WTC11 (cell line): Measurements from ENCODE around the gene CELSR3. TPM values are rescaled to one million over a fixed set of nuclear protein-coding genes. Genes with fewer than 3 reads are reported as not detected.
A peak's percentile ranks its signal among the peaks of the same experiment; 100 is the strongest.

ENCODE experiments used
- ATAC-seq: fragments of 200-7000 bp; cut with Tn5 transposase; 2 replicates; pipeline ENCODE4 v1.10.0; 2021; ENCODE audit warnings: mild to moderate bottlenecking, moderate library complexity
- CTCF ChIA-PET: fragments of 300-600 bp; sonication (Branson Sonifier 250); formaldehyde crosslinking; loops from one replicate; lab custom pipeline; 2021; ENCODE audit warnings: antibody characterized with exemption; lab: Charles Lee
- POLR2A ChIA-PET: fragments of 350-600 bp; sonication (Branson Sonifier 250); formaldehyde crosslinking; loops from one replicate; lab custom pipeline; 2021; ENCODE audit warnings: antibody characterized with exemption; lab: Charles Lee
- DNase-seq: peaks from one replicate; pipeline ENCODE4 v3.0.0; 2021; ENCODE audit warnings: low spot score
- H3K27ac Mint-ChIP-seq: 2 replicates; pipeline ENCODE4 v1.8.0; 2021; ENCODE audit warnings: mixed read lengths
- H3K27me3 Mint-ChIP-seq: 2 replicates; pipeline ENCODE4 v1.8.0; 2021; ENCODE audit warnings: low read depth, mild to moderate bottlenecking, moderate library complexity, mixed read lengths
- H3K36me3 Mint-ChIP-seq: 2 replicates; pipeline ENCODE4 v1.8.0; 2021; ENCODE audit warnings: mixed read lengths
- H3K4me1 Mint-ChIP-seq: 2 replicates; pipeline ENCODE4 v1.8.0; 2022; ENCODE audit warnings: mixed read lengths
- H3K4me3 Mint-ChIP-seq: 2 replicates; pipeline ENCODE4 v1.8.0; 2021; ENCODE audit warnings: mild to moderate bottlenecking, moderate library complexity, mixed read lengths
- H3K9me3 Mint-ChIP-seq: 2 replicates; pipeline ENCODE4 v1.8.0; 2021; ENCODE audit warnings: mixed read lengths
- ARID4B ChIP-seq: sonication (generic); formaldehyde crosslinking; IDR thresholded peaks from 2 replicates; pipeline ENCODE4 v1.8.0; 2023; ENCODE audit warnings: missing genetic modification reagents, mild to moderate bottlenecking, borderline replicate concordance
- CREB1 ChIP-seq: sonication (generic); formaldehyde crosslinking; IDR thresholded peaks from 2 replicates; pipeline ENCODE4 v1.8.0; 2023; ENCODE audit warnings: mild to moderate bottlenecking, missing genetic modification reagents
- CREM ChIP-seq: sonication (generic); formaldehyde crosslinking; IDR thresholded peaks from 2 replicates; pipeline ENCODE4 v1.8.1; 2022; ENCODE audit warnings: mild to moderate bottlenecking, missing genetic modification reagents, moderate library complexity
- FOXJ3 ChIP-seq: sonication (generic); formaldehyde crosslinking; IDR thresholded peaks from 2 replicates; pipeline ENCODE4 v1.9.0; 2021; ENCODE audit warnings: missing genetic modification reagents, mild to moderate bottlenecking, borderline replicate concordance
- GTF2I ChIP-seq: fragments of 250-450 bp; sonication (Bioruptor Pico); conservative IDR thresholded peaks from 2 replicates; pipeline ENCODE4 v1.4.0; 2021; ENCODE audit warnings: mild to moderate bottlenecking
- IRF2 ChIP-seq: sonication (generic); formaldehyde crosslinking; IDR thresholded peaks from 2 replicates; pipeline ENCODE4 v1.8.0; 2022; ENCODE audit warnings: low read depth, missing genetic modification reagents, borderline replicate concordance
- JUN ChIP-seq: sonication (generic); formaldehyde crosslinking; IDR thresholded peaks from 2 replicates; pipeline ENCODE4 v1.8.0; 2023; ENCODE audit warnings: mild to moderate bottlenecking, missing genetic modification reagents
- KAT7 ChIP-seq: sonication (generic); formaldehyde crosslinking; IDR thresholded peaks from 2 replicates; pipeline ENCODE4 v1.8.1; 2023; ENCODE audit warnings: missing genetic modification reagents, mild to moderate bottlenecking, borderline replicate concordance
- MXD4 ChIP-seq: fragments of 250-450 bp; sonication (Bioruptor Pico); IDR thresholded peaks from 2 replicates; pipeline ENCODE4 v1.8.0; 2021; ENCODE audit warnings: mild to moderate bottlenecking, moderate library complexity, borderline replicate concordance
- NFATC4 ChIP-seq: fragments of 250-450 bp; sonication (Bioruptor Pico); IDR thresholded peaks from 2 replicates; pipeline ENCODE4 v1.9.0; 2021; ENCODE audit warnings: mild to moderate bottlenecking
- PRDM15 ChIP-seq: sonication (generic); formaldehyde crosslinking; IDR thresholded peaks from 2 replicates; pipeline ENCODE4 v1.8.0; 2022; ENCODE audit warnings: missing genetic modification reagents
- PREB ChIP-seq: sonication (generic); formaldehyde crosslinking; IDR thresholded peaks from 2 replicates; pipeline ENCODE4 v1.8.1; 2022; ENCODE audit warnings: mild to moderate bottlenecking, missing genetic modification reagents, moderate library complexity, borderline replicate concordance
- SMAD3 ChIP-seq: sonication (generic); formaldehyde crosslinking; IDR thresholded peaks from 2 replicates; pipeline ENCODE4 v1.8.0; 2022; ENCODE audit warnings: missing genetic modification reagents, mild to moderate bottlenecking, borderline replicate concordance
- TCF7 ChIP-seq: sonication (generic); formaldehyde crosslinking; IDR thresholded peaks from 2 replicates; pipeline ENCODE4 v1.8.0; 2022; ENCODE audit warnings: mild to moderate bottlenecking, low read depth, missing genetic modification reagents, moderate library complexity
- USF2 ChIP-seq: sonication (generic); formaldehyde crosslinking; IDR thresholded peaks from 2 replicates; pipeline ENCODE4 v1.8.1; 2023; ENCODE audit warnings: mild to moderate bottlenecking, missing genetic modification reagents, moderate library complexity
- ZNF317 ChIP-seq: sonication (generic); formaldehyde crosslinking; IDR thresholded peaks from 2 replicates; pipeline ENCODE4 v1.8.1; 2023; ENCODE audit warnings: low read depth, mild to moderate bottlenecking, moderate library complexity, missing genetic modification reagents, borderline replicate concordance
- ZNF396 ChIP-seq: fragments of 250-450 bp; sonication (Bioruptor Pico); IDR thresholded peaks from 2 replicates; pipeline ENCODE4 v1.8.0; 2021; ENCODE audit warnings: mild to moderate bottlenecking, moderate library complexity, borderline replicate concordance
- ZNF423 ChIP-seq: fragments of 250-450 bp; sonication (Bioruptor Pico); IDR thresholded peaks from 2 replicates; pipeline ENCODE4 v2.1.2; 2022; ENCODE audit warnings: mild to moderate bottlenecking, moderate library complexity
- ZNF512 ChIP-seq: sonication (generic); formaldehyde crosslinking; IDR thresholded peaks from 2 replicates; pipeline ENCODE4 v1.8.1; 2022; ENCODE audit warnings: missing genetic modification reagents, borderline replicate concordance
- total RNA-seq: library from RNA; stranded (reverse); gene quantifications from 3 replicates; pipeline ENCODE4 v1.2.3, GENCODE V29; 2021

The CELSR3 gene
- total RNA-seq, 1 experiment from 2014 or later, result 27.9 TPM

GRCh38 chr3:48690846-48691458 is 28.3 kb upstream of the CELSR3 start (continued):
- TF ChIP-seq IRF2, result no peak
- TF ChIP-seq MXD4 (CRISPR knock-in tag), result no peak
- no peak for TF ChIP-seq ZNF396 (CRISPR knock-in tag)
- no peak for TF ChIP-seq FOXJ3 (CRISPR knock-in tag)
- TF ChIP-seq PREB, result no peak
- TF ChIP-seq CREM (CRISPR knock-in tag), result no peak
- TF ChIP-seq ARID4B (CRISPR knock-in tag), result no peak
- TF ChIP-seq ZNF512 (CRISPR knock-in tag), result no peak
- no peak for TF ChIP-seq KAT7 (CRISPR knock-in tag)
- TF ChIP-seq USF2, result no peak
- TF ChIP-seq PRDM15 (CRISPR knock-in tag), result no peak

- Mint-ChIP-seq H3K4me1 (peaks cover 8% of the 10 kb centered on the region), H3K27ac (peak overlapping the region; percentile 63; the same call in 1 of the 2 replicates), H3K36me3 (peaks cover 58% of the 10 kb centered on the region), H3K9me3 (no peaks in the 10 kb centered on the region), H3K27me3 (no peaks in the 10 kb centered on the region), H3K4me3 (no peak overlapping the region)
- ChIA-PET POLR2A (no interaction called here), CTCF (no interaction called here)
- no peak for ATAC-seq
- DNase-seq, result no peak
- TF ChIP-seq ZNF396 (CRISPR knock-in tag) (no peak), ZNF317 (CRISPR knock-in tag) (no peak), JUN (CRISPR knock-in tag) (no peak), ZNF423 (CRISPR knock-in tag) (no peak), TCF7 (CRISPR knock-in tag) (no peak), ARID4B (CRISPR knock-in tag) (no peak), GTF2I (CRISPR knock-in tag) (no peak), NFATC4 (CRISPR knock-in tag) (no peak), SMAD3 (CRISPR knock-in tag) (no peak), CREB1 (CRISPR knock-in tag) (no peak)
These were observed 26.7 kb upstream of the CELSR3 start for GRCh38 chr3:48689384-48689783.
